Measurements from ENCODE around the gene AKT3. TPM values are rescaled to one million over a fixed set of nuclear protein-coding genes. Genes with fewer than 3 reads are reported as not detected.
"Not testable (repeated sequence)": the region's sequence is repeated elsewhere in the genome, so short reads cannot be mapped to it uniquely, and the experiment has no call there.

AKT3 gene
- total RNA-seq, 1 experiment from 2014 or later, result 56.9 TPM

- no peak for DNase-seq (ENCODE audit: low spot score)
These were observed 144.5 kb downstream of the AKT3 start for GRCh38 chr1:243705585-243705984.

- DNase-seq (ENCODE audit: low spot score), result no peak
These were observed 148.2 kb downstream of the AKT3 start for GRCh38 chr1:243701872-243702271.

GRCh38 chr1:243693800-243694199, 156.2 kb downstream of the AKT3 start:
- DNase-seq (ENCODE audit: low spot score), result no peak

- DNase-seq (ENCODE audit: low spot score), result no peak
These were observed 163.9 kb downstream of the AKT3 start for GRCh38 chr1:243686159-243686558.

- no peak for DNase-seq (ENCODE audit: low spot score)
These were observed 169.2 kb downstream of the AKT3 start for GRCh38 chr1:243680860-243681259.

GRCh38 chr1:243672539-243673074, 177.4 kb downstream of the AKT3 start:
- DNase-seq (ENCODE audit: low spot score), result no peak

GRCh38 chr1:243667591-243667990, 182.5 kb downstream of the AKT3 start:
- no peak for DNase-seq (ENCODE audit: low spot score)

GRCh38 chr1:243667133-243667532, 182.9 kb downstream of the AKT3 start:
- no peak for DNase-seq (ENCODE audit: low spot score)

- DNase-seq (ENCODE audit: low spot score), result no peak
These were observed 186.4 kb downstream of the AKT3 start for GRCh38 chr1:243663651-243664050.

GRCh38 chr1:243662169-243662568, 187.9 kb downstream of the AKT3 start:
- DNase-seq (ENCODE audit: low spot score), result not testable (repeated sequence)

- DNase-seq (ENCODE audit: low spot score), result no peak
These were observed 191.4 kb downstream of the AKT3 start for GRCh38 chr1:243658594-243659105.

GRCh38 chr1:243657793-243658192, 192.2 kb downstream of the AKT3 start:
- no peak for DNase-seq (ENCODE audit: low spot score)

- not testable (repeated sequence) for DNase-seq (ENCODE audit: low spot score)
These were observed 200.5 kb downstream of the AKT3 start for GRCh38 chr1:243649530-243649929.

- DNase-seq (ENCODE audit: low spot score), result no peak
These were observed 203.2 kb downstream of the AKT3 start for GRCh38 chr1:243646841-243647240.

GRCh38 chr1:243645281-243645680, 204.8 kb downstream of the AKT3 start:
- no peak for DNase-seq (ENCODE audit: low spot score)

GRCh38 chr1:243642936-243643335, 207.1 kb downstream of the AKT3 start:
- DNase-seq (ENCODE audit: low spot score), result peak; percentile 44

GRCh38 chr1:243639027-243639658, 210.9 kb downstream of the AKT3 start:
- no peak for DNase-seq (ENCODE audit: low spot score)

GRCh38 chr1:243638186-243638585, 211.9 kb downstream of the AKT3 start:
- DNase-seq (ENCODE audit: low spot score), result no peak

- DNase-seq (ENCODE audit: low spot score), result no peak
These were observed 221.6 kb downstream of the AKT3 start for GRCh38 chr1:243628476-243628907.

GRCh38 chr1:243623841-243624240, 226.2 kb downstream of the AKT3 start:
- DNase-seq (ENCODE audit: low spot score), result peak; percentile 42

- no peak for DNase-seq (ENCODE audit: low spot score)
These were observed 228.1 kb downstream of the AKT3 start for GRCh38 chr1:243621973-243622372.

GRCh38 chr1:243620096-243620495, 229.9 kb downstream of the AKT3 start:
- no peak for DNase-seq (ENCODE audit: low spot score)

- DNase-seq (ENCODE audit: low spot score), result no peak
These were observed 240.3 kb downstream of the AKT3 start for GRCh38 chr1:243609698-243610097.

GRCh38 chr1:243605604-243606003, 244.4 kb downstream of the AKT3 start:
- no peak for DNase-seq (ENCODE audit: low spot score)
